Left ventricle myocardium inferior (tissue), 1 donor: ENCODE measurements around the gene NAA80. TPM values are rescaled to one million over a fixed set of nuclear protein-coding genes. Genes with fewer than 3 reads are reported as not detected.
A peak's percentile ranks its signal among the peaks of the same experiment; 100 is the strongest.

Source experiments
- DNase-seq: peaks from one replicate; pipeline ENCODE4 v3.0.0-alpha.2; 2020
- H3K27ac ChIP-seq: fragments of 200-600 bp; replicated peaks from 2 replicates; pipeline ENCODE4 v1.8.0; 2021
- H3K27me3 ChIP-seq: fragments of 200-600 bp; 2 replicates; pipeline ENCODE4 v1.8.0; 2021; ENCODE audit warnings: low read depth
- H3K36me3 ChIP-seq: fragments of 200-600 bp; 2 replicates; pipeline ENCODE4 v1.8.0; 2021
- H3K4me1 ChIP-seq: fragments of 200-600 bp; 2 replicates; pipeline ENCODE4 v1.8.0; 2021
- H3K4me3 ChIP-seq: fragments of 200-600 bp; 2 replicates; pipeline ENCODE4 v1.8.0; 2021; ENCODE audit warnings: mild to moderate bottlenecking, moderate library complexity
- H3K9me3 ChIP-seq: fragments of 200-600 bp; replicated peaks from 2 replicates; pipeline ENCODE4 v1.8.0; 2021
- intact Hi-C: fragments of 100-400 bp; cut with micrococcal nuclease; formaldehyde crosslinking; loops from one replicate; pipeline ENCODE4 v1.11.0; 2022
- total RNA-seq: library from RNA; stranded (reverse); fragmentation: NEBNext Ultra II Directional; extraction: Animal tissue kit (Norgen Biotek cat#: 25700); gene quantifications from one replicate; pipeline ENCODE4 v1.2.1, GENCODE V29; 2021
- TF ChIP-seq, protein P1 (sequence below): fragments of 200-600 bp; IDR thresholded peaks from 2 replicates; pipeline ENCODE4 v1.8.0; 2021; ENCODE audit warnings: antibody characterized with exemption, mild to moderate bottlenecking, borderline replicate concordance
- donor health status: DM: no; HTN: yes; CAD: no; lungs with severe emphysema.

The NAA80 gene
- total RNA-seq, 1 donor from 2014 or later: 5.3 TPM

DNA sequence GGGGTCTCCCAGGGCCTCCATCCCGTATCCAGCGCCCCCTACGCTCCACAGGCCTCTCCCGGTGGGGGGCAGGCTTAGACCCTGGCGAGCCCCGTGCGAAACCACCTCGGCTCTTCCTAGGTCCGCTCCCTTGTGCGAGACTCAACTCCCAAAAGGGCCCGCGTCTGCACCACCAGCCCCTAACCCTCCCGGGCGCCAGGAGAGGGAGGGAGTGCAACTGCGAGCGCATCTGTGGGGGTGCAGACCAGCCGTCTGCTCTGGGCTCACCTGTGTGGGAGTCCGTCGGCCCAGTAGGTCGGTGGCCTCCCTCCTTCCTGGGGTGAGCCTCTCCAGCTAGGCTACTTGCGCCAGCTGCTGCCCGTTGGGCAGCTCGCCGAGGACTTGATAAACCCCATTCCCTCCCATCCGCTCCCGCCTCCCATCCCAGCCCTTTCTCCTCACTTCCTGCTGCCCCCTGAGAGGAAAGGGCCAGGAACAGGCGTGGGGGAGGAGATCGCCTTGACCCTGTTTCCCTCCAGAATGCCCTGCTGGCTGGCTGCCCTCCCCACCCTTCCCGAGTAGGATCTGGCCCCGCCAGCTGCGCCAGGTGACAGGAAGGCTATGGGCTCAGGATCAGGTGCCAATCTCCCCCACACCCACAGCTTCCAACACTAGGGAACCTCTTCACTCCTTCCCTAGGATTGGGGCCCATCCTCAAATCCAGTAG is 23.3 kb upstream of the NAA80 start, which contains the start of gene HYAL2:
Gene HYAL2, minus strand, starts transcription at position 360 of the 706 bp plus-strand sequence. CDS start 2,256 bp downstream, outside the sequence.
- TF ChIP-seq, protein P1, sequence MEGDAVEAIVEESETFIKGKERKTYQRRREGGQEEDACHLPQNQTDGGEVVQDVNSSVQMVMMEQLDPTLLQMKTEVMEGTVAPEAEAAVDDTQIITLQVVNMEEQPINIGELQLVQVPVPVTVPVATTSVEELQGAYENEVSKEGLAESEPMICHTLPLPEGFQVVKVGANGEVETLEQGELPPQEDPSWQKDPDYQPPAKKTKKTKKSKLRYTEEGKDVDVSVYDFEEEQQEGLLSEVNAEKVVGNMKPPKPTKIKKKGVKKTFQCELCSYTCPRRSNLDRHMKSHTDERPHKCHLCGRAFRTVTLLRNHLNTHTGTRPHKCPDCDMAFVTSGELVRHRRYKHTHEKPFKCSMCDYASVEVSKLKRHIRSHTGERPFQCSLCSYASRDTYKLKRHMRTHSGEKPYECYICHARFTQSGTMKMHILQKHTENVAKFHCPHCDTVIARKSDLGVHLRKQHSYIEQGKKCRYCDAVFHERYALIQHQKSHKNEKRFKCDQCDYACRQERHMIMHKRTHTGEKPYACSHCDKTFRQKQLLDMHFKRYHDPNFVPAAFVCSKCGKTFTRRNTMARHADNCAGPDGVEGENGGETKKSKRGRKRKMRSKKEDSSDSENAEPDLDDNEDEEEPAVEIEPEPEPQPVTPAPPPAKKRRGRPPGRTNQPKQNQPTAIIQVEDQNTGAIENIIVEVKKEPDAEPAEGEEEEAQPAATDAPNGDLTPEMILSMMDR: no peak
- Histone ChIP-seq H3K4me3 (peak within 1 kb of the TSS; percentile 86), H3K36me3 (peaks cover 45% of the 10 kb centered on the region), H3K27ac (peak within 1 kb of the TSS; percentile 99), H3K9me3 (no peaks in the 10 kb centered on the region), H3K4me1 (peaks cover 93% of the 10 kb centered on the region), H3K27me3 (no peaks in the 10 kb centered on the region)
- intact Hi-C loops: no loop called here
- peak; percentile 73 for DNase-seq

DNA sequence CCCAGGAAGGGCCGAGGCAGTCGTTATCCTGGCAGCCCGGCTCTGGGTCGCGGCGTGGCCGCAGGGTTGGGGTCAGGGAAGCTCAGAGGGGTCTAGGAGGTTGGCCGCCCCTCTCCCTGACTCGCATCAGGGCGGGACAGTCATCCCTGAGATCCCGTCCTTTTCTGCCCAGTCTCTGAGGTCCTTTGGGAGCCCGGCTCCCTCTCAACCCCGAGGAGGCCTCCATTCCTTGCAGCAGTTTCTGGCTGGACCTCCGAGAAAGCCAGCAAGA is 22.8 kb upstream of the NAA80 start:
- Histone ChIP-seq H3K4me1 (peaks cover 93% of the 10 kb centered on the region), H3K27ac (peak overlapping the region; percentile 99), H3K4me3 (peak overlapping the region; percentile 86), H3K36me3 (peaks cover 50% of the 10 kb centered on the region), H3K9me3 (no peaks in the 10 kb centered on the region), H3K27me3 (no peaks in the 10 kb centered on the region)
- intact Hi-C loops: no loop called here
- TF ChIP-seq, protein P1: no peak
- DNase-seq: no peak

GRCh38 chr3:50321336-50322114 is 22.3 kb upstream of the NAA80 start:
- peaks cover 51% of the 10 kb centered on the region for H3K36me3 ChIP-seq
- H3K4me1 ChIP-seq: peaks cover 93% of the 10 kb centered on the region
- H3K4me3 ChIP-seq: peak overlapping the region; percentile 86
- no peaks in the 10 kb centered on the region for H3K27me3 ChIP-seq
- H3K27ac ChIP-seq: peak overlapping the region; percentile 99
- TF ChIP-seq, protein P1: peak; percentile 67
- intact Hi-C loops: no loop called here
- DNase-seq: peak; percentile 91
- no peaks in the 10 kb centered on the region for H3K9me3 ChIP-seq

- peaks cover 95% of the 10 kb centered on the region for H3K4me1 ChIP-seq
- peak overlapping the region; percentile 86 for H3K4me3 ChIP-seq
- peak; percentile 86 for DNase-seq
- peaks cover 51% of the 10 kb centered on the region for H3K36me3 ChIP-seq
- TF ChIP-seq, protein P1: no peak
- peak overlapping the region; percentile 99 for H3K27ac ChIP-seq
- no peaks in the 10 kb centered on the region for H3K9me3 ChIP-seq
- no peaks in the 10 kb centered on the region for H3K27me3 ChIP-seq
- intact Hi-C loops: no loop called here
These were observed 21.7 kb upstream of the NAA80 start for GRCh38 chr3:50320853-50321335.

- Histone ChIP-seq H3K27ac (peak overlapping the region; percentile 99), H3K4me1 (peaks cover 97% of the 10 kb centered on the region), H3K36me3 (peaks cover 45% of the 10 kb centered on the region)
These were observed 20.9 kb upstream of the NAA80 start for GRCh38 chr3:50319894-50320625.

More at GRCh38 chr3:50319894-50320625, 20.9 kb upstream of the NAA80 start:
- intact Hi-C loops: no loop called here
- TF ChIP-seq, protein P1: peak; percentile 12
- DNase-seq: no peak
- no peaks in the 10 kb centered on the region for H3K9me3 ChIP-seq
- H3K27me3 ChIP-seq: no peaks in the 10 kb centered on the region
- H3K4me3 ChIP-seq: peak overlapping the region; percentile 86
